Muscle of arm (tissue), 12 donors: Measurements from ENCODE around the gene SUDS3. TPM values are rescaled to one million over a fixed set of nuclear protein-coding genes. Genes with fewer than 3 reads are reported as not detected.

Experiments used
- DNase-seq: peaks from one replicate; pipeline ENCODE4 v3.0.0-alpha.2; 2013
- polyA plus RNA-seq, 12 donors: library from polyadenylated mRNA; unstranded; fragments of 120-200 nt; gene quantifications; one replicate each; pipeline ENCODE4 v1.2.1, GENCODE V29; 2013; ENCODE audit not compliant: insufficient read length in 12 of 12

SUDS3 gene
- polyA plus RNA-seq, 12 donors, result 28.7 to 85.5 (median 34.0) TPM

DNA sequence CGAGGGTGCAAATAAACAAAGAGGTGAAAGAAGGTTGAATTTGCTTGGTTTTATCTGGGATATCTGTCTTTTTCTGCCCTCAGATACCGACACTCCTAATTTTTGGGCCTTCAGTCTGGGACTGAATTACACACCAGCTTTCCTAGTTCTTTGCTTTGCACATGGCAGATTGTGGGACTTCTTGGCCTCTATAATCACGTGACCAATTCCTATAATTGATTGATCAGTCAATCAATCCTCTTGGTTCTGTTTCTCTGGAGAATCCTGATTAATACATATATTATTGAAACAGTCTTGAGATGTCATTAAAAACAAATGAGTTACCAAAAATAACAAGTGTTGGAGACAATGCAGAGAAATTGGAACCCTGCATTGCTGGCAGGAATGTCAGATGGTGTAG is 62.7 kb downstream of the SUDS3 start:
- no peak for DNase-seq

DNA sequence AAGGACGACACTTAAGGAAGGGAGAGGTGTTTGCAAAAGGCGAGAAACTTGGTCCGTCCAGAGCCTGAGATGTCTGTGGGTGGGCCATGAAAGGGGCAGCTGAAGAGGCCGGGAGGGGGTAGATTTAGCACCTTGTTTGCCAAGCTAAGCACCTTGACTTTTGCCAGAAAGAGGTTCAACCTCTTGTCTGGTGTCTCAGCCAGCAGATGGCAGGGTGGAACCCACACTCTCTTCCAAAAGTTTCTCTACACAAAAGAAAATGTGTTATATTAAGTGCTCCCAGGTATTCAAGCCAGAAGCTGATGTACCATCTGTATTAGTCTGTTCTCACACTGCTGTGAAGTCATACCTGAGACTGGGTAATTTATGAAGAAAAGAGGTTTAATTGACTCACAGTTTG is 69.9 kb downstream of the SUDS3 start:
- DNase-seq, result no peak

DNA sequence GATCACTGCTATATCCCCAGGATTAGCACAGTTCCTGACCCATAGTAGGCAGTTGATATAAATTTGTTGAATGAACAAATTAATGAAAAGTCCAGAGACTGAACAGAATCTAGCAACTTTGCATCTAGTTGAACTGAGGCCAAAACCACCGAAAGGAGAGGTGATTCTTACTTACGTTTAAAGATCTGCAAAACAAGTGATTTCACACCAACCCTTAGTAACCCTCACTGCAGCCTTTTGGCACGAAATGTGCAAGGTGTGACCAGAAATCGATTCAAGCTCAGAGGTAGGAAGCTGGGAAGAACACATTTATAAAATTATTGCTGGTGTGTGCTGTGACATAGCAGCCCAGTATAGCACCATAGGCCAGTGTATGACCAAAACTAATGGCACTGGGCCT is 70.8 kb downstream of the SUDS3 start:
- DNase-seq, result no peak

DNA sequence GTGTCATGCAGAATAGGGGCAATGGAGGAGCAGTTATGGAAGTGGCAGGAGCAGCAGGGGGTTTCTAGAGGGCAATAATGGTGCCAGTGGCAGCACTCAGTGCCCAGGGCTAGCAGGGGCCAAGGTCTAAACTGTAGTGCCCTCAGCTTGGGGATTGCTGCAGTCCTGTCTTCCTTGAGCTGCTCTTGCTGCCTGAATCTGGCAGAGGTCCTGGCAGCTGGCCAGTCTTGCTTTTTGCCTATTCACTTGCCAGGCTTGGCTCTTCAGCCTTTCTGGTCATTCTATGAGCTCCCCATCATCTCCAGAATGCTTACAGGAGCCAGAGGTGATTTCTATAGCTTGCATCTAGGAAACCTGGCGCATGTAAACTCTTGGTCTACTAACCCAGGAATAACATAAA is 72.0 kb downstream of the SUDS3 start:
- DNase-seq, result no peak

DNA sequence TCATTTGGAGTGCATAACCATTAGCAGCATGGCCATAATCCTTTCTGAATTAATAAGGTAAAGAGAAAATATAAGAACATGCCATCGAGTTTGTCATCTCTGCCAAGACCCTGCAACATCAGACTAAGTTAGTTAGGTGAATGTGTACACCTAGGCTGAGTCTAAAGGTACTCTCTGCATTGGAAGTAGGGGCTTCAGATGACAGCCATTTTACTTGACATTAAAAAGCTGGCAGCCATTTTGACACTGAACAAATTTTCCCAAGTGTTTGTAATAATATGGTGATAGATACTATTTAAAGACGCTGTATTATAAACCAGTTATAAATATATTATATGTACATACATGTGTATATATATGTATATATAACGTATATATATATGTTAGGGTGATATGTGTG is 79.0 kb downstream of the SUDS3 start:
- no peak for DNase-seq

DNA sequence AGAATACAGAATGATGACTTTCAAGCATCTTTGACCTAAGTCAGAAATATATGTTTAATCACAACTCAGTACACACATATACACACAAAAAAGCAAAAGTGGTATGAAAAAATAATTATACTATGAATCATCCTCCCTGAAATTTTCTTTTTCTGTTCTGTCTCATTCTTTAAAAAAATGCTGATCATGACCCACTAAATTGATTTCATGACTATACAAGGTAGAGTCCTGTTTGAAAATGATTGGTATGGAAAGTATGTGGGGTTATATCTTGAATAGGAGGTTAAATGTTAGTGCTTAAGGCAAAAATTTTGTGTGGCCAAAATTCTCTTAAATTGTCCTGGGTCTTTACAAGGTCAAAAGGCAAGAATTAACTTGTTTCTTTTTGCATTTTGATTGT is 80.4 kb downstream of the SUDS3 start:
- no peak for DNase-seq

DNA sequence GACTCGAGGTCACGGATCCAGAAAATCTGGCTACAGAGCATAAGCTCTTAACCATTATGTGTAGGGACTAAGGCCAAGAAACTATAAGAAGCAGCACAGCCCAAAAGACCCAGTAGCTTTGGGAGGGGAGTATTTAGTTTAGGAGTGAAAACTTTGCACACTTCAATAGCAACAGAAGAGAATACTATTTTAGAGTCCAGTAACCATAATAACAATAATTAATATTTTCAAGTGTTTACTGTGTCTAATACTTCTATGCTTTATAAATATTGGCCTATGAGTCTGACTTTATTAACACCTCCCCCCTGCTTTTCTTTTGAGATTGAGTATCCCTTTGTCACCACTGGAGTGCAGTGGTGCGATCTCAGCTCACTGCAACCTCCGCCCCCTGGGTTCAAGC is 82.8 kb downstream of the SUDS3 start:
- DNase-seq, result no peak

DNA sequence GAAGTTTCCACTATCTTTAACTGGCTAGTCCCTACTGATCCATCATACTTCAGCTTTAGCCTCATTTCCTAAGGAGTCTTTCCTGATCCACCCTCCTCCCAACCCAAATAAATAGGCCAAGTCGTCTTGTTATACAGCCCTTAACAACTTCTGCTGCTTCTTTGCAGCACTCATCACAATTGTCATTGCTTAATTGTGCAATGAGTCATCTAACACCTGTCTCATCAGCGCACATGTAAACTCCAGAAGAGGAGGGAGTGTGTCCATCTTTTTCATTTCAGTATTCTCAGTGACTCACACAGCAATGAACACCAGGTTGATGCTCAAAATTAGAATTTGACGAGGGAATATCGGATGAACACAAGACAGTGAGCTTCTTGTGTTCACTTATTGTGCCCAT is 87.3 kb downstream of the SUDS3 start:
- DNase-seq, result no peak

DNA sequence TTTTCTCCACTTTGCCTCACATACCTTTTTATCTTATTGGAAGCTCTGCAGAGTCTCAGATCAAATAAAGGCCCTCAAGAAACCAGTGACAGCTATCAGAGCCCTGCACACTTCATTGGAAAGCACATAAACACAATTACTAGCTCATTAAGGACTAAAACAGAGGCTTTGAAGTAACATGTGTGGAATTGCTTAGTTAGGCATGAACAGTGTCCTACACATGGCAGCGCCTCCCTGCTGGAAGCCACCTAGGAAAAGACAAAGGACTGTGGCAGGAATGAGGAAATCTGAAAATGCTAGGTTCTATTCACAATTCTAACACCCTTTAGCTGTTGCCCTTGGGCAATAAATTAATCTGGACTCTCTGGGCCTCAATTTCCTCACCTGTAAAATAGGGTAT is 89.4 kb downstream of the SUDS3 start:
- DNase-seq, result no peak

Other genes with a start within 250 kb of the SUDS3 start
- gene PEBP1, start 240.4 kb upstream of the SUDS3 start, polyA plus RNA-seq, result 1,000 to 10,000 TPM in 1 of 12 donors, 100 to 1,000 TPM in 11; 139 to 1,771 (median 146) TPM
- gene TAOK3, start 3.6 kb upstream of the SUDS3 start, polyA plus RNA-seq, result 100 to 1,000 TPM in 1 of 12 donors, 10 to 100 TPM in 11; 16.1 to 288 (median 19.8) TPM